IPS-18a (cell line): ENCODE results near the gene KTI12.
"Not testable (repeated sequence)": the region's sequence is repeated elsewhere in the genome, so short reads cannot be mapped to it uniquely, and the experiment has no call there.

ENCODE experiments used
- H3K27ac ChIP-seq: one replicate; pipeline ENCODE4 v1.5.1; 2013; ENCODE audit warnings: low read length
- H3K27me3 ChIP-seq: one replicate; pipeline ENCODE4 v1.6.1; 2013; ENCODE audit warnings: mild to moderate bottlenecking, low read length; ENCODE audit not compliant: control insufficient read depth, insufficient read depth
- H3K36me3 ChIP-seq: one replicate; pipeline ENCODE4 v1.6.1; 2013; ENCODE audit warnings: low read depth, low read length; ENCODE audit not compliant: control insufficient read depth
- H3K4me1 ChIP-seq: one replicate; pipeline ENCODE4 v1.6.1; 2013; ENCODE audit warnings: low read depth, low read length; ENCODE audit not compliant: control insufficient read depth
- H3K4me3 ChIP-seq: one replicate; pipeline ENCODE4 v1.5.1; 2013; ENCODE audit warnings: low read length
- H3K9ac ChIP-seq: one replicate; pipeline ENCODE4 v1.6.1; 2013; ENCODE audit warnings: mild to moderate bottlenecking, low read length, moderate library complexity
- H3K9me3 ChIP-seq: one replicate; pipeline ENCODE4 v1.6.1; 2013; ENCODE audit warnings: low read depth, low read length; ENCODE audit not compliant: control insufficient read depth

The KTI12 gene

GRCh38 chr1:52056937-52057231, 23.3 kb upstream of the KTI12 start:
- Histone ChIP-seq H3K9me3 (no peaks in the 10 kb centered on the region), H3K4me3 (peak overlapping the region; percentile 99), H3K27ac (peak overlapping the region; percentile 25), H3K36me3 (peaks cover 22% of the 10 kb centered on the region), H3K4me1 (peaks cover 17% of the 10 kb centered on the region), H3K27me3 (no peaks in the 10 kb centered on the region), H3K9ac (peak overlapping the region; percentile 99)

GRCh38 chr1:52056163-52056936, 22.7 kb upstream of the KTI12 start, which contains the start of gene BTF3L4:
Gene BTF3L4 (plus strand): TSS chr1:52056295. CDS start chr1:52059848, 3,553 bp downstream.
- H3K27me3 ChIP-seq = no peaks in the 10 kb centered on the region
- peak within 1 kb of the TSS; percentile 99 for H3K4me3 ChIP-seq
- H3K27ac ChIP-seq = peak within 1 kb of the TSS; percentile 89
- peak within 1 kb of the TSS; percentile 99 for H3K9ac ChIP-seq
- no peaks in the 10 kb centered on the region for H3K9me3 ChIP-seq
- peaks cover 17% of the 10 kb centered on the region for H3K4me1 ChIP-seq
- peaks cover 26% of the 10 kb centered on the region for H3K36me3 ChIP-seq

GRCh38 chr1:52055866-52056162, 22.2 kb upstream of the KTI12 start:
- H3K4me1 ChIP-seq = peaks cover 17% of the 10 kb centered on the region
- peak overlapping the region; percentile 99 for H3K9ac ChIP-seq
- H3K36me3 ChIP-seq = peaks cover 21% of the 10 kb centered on the region
- H3K9me3 ChIP-seq = no peaks in the 10 kb centered on the region
- peak overlapping the region; percentile 99 for H3K4me3 ChIP-seq
- peak overlapping the region; percentile 89 for H3K27ac ChIP-seq
- no peaks in the 10 kb centered on the region for H3K27me3 ChIP-seq

- peak within 1 kb of the TSS; percentile 99 for H3K4me3 ChIP-seq
- no peaks in the 10 kb centered on the region for H3K27me3 ChIP-seq
- H3K9me3 ChIP-seq = no peaks in the 10 kb centered on the region
- peaks cover 16% of the 10 kb centered on the region for H3K36me3 ChIP-seq
- H3K4me1 ChIP-seq = peaks cover 17% of the 10 kb centered on the region
- peak within 1 kb of the TSS; percentile 99 for H3K9ac ChIP-seq
- H3K27ac ChIP-seq = peak within 1 kb of the TSS; percentile 89
Observed at GRCh38 chr1:52055066-52055865, 21.7 kb upstream of the KTI12 start, which contains the start of gene TXNDC12. Gene TXNDC12 (minus strand): TSS chr1:52055191. CDS start chr1:52055096, 95 bp downstream.

GRCh38 chr1:52054496-52055065, 21.0 kb upstream of the KTI12 start:
- H3K4me3 ChIP-seq = peak overlapping the region; percentile 99

GRCh38 chr1:52053862-52054261, 20.3 kb upstream of the KTI12 start:
- Histone ChIP-seq H3K9me3 (no peaks in the 10 kb centered on the region), H3K36me3 (peaks cover 8% of the 10 kb centered on the region), H3K4me1 (peaks cover 17% of the 10 kb centered on the region), H3K4me3 (peak overlapping the region; percentile 99), H3K9ac (peak overlapping the region; percentile 99), H3K27me3 (no peaks in the 10 kb centered on the region), H3K27ac (no peak overlapping the region)

More at GRCh38 chr1:52054496-52055065, 21.0 kb upstream of the KTI12 start:
- peak overlapping the region; percentile 99 for H3K9ac ChIP-seq
- H3K9me3 ChIP-seq = no peaks in the 10 kb centered on the region
- no peak overlapping the region for H3K27ac ChIP-seq
- H3K36me3 ChIP-seq = peaks cover 9% of the 10 kb centered on the region
- peaks cover 17% of the 10 kb centered on the region for H3K4me1 ChIP-seq
- no peaks in the 10 kb centered on the region for H3K27me3 ChIP-seq

GRCh38 chr1:52049337-52049736, 15.7 kb upstream of the KTI12 start:
- not testable (repeated sequence) for H3K4me1 ChIP-seq, H3K4me3 ChIP-seq, H3K27ac ChIP-seq, H3K9ac ChIP-seq, H3K36me3 ChIP-seq, H3K9me3 ChIP-seq, H3K27me3 ChIP-seq

GRCh38 chr1:52045666-52046195, 12.1 kb upstream of the KTI12 start:
- H3K4me1 ChIP-seq, H3K9me3 ChIP-seq, H3K36me3 ChIP-seq, H3K9ac ChIP-seq, H3K27me3 ChIP-seq, H3K4me3 ChIP-seq, H3K27ac ChIP-seq: not testable (repeated sequence)

GRCh38 chr1:52045236-52045635, 11.6 kb upstream of the KTI12 start:
- Histone ChIP-seq H3K27ac (no peak overlapping the region), H3K9me3 (no peaks in the 10 kb centered on the region), H3K27me3 (no peaks in the 10 kb centered on the region), H3K9ac (no peak overlapping the region), H3K4me3 (no peak overlapping the region), H3K36me3 (peaks cover 13% of the 10 kb centered on the region), H3K4me1 (no peaks in the 10 kb centered on the region)

GRCh38 chr1:52041551-52042185, 8.1 kb upstream of the KTI12 start:
- H3K4me3 ChIP-seq = no peak overlapping the region
- no peaks in the 10 kb centered on the region for H3K9me3 ChIP-seq
- H3K27me3 ChIP-seq = no peaks in the 10 kb centered on the region
- no peaks in the 10 kb centered on the region for H3K4me1 ChIP-seq
- H3K27ac ChIP-seq = no peak overlapping the region
- no peak overlapping the region for H3K9ac ChIP-seq
- peaks cover 31% of the 10 kb centered on the region for H3K36me3 ChIP-seq

- H3K9me3 ChIP-seq = no peaks in the 10 kb centered on the region
- H3K36me3 ChIP-seq = peaks cover 31% of the 10 kb centered on the region
- H3K9ac ChIP-seq = no peak overlapping the region
- H3K4me3 ChIP-seq = no peak overlapping the region
- H3K27ac ChIP-seq = no peak overlapping the region
- H3K4me1 ChIP-seq = peaks cover 4% of the 10 kb centered on the region
- no peaks in the 10 kb centered on the region for H3K27me3 ChIP-seq
Observed at GRCh38 chr1:52037909-52038308, 4.3 kb upstream of the KTI12 start.
